H9 (cell line): ENCODE measurements around the gene HSD11B1. TPM values are rescaled to one million over a fixed set of nuclear protein-coding genes. Genes with fewer than 3 reads are reported as not detected.

Experiments
- DNase-seq: peaks from one replicate; pipeline ENCODE4 v3.0.0-alpha.2; 2017
- H2AFZ ChIP-seq: one replicate; pipeline ENCODE4 v1.6.1; 2013; ENCODE audit warnings: mild to moderate bottlenecking, low read length, control low read depth, moderate library complexity
- H2AK5ac ChIP-seq: 2 replicates; pipeline ENCODE4 v1.6.1; 2013; ENCODE audit warnings: low read length, control low read depth, mixed read lengths; ENCODE audit not compliant: insufficient read length
- H2BK120ac ChIP-seq: one replicate; pipeline ENCODE4 v1.6.1; 2013; ENCODE audit warnings: low read depth, mild to moderate bottlenecking, low read length, control low read depth, inconsistent platforms; ENCODE audit not compliant: poor library complexity, severe bottlenecking
- H2BK12ac ChIP-seq: 2 replicates; pipeline ENCODE4 v1.6.1; 2013; ENCODE audit warnings: low read length, control low read depth, mixed read lengths, low read depth; ENCODE audit not compliant: insufficient read length
- H2BK15ac ChIP-seq: 2 replicates; pipeline ENCODE4 v1.6.1; 2013; ENCODE audit warnings: low read depth, low read length, control low read depth
- H2BK20ac ChIP-seq: one replicate; pipeline ENCODE4 v1.6.1; 2013; ENCODE audit warnings: low read depth, mild to moderate bottlenecking, low read length, control low read depth, inconsistent platforms; ENCODE audit not compliant: poor library complexity, severe bottlenecking
- H2BK5ac ChIP-seq: 2 replicates; pipeline ENCODE4 v1.6.1; 2013; ENCODE audit warnings: low read length, control low read depth, mixed read lengths; ENCODE audit not compliant: insufficient read length
- H3K14ac ChIP-seq: 2 replicates; pipeline ENCODE4 v1.6.1; 2013; ENCODE audit warnings: low read length, control low read depth; ENCODE audit not compliant: insufficient read depth
- H3K18ac ChIP-seq: 2 replicates; pipeline ENCODE4 v1.6.1; 2013; ENCODE audit warnings: low read depth, mild to moderate bottlenecking, mixed read lengths, low read length, control low read depth; ENCODE audit not compliant: insufficient read length
- H3K23ac ChIP-seq: 2 replicates; pipeline ENCODE4 v1.6.1; 2013; ENCODE audit warnings: low read length, control low read depth, mixed read lengths, low read depth; ENCODE audit not compliant: insufficient read length
- H3K23me2 ChIP-seq: 2 replicates; pipeline ENCODE4 v1.6.1; 2013; ENCODE audit warnings: low read depth, mild to moderate bottlenecking, mixed read lengths, low read length, control low read depth; ENCODE audit not compliant: insufficient read length, poor library complexity, severe bottlenecking
- H3K27ac ChIP-seq: 2 replicates; pipeline ENCODE4 v1.5.1; 2013; ENCODE audit warnings: low read length, control low read depth, mixed read lengths, low read depth; ENCODE audit not compliant: insufficient read length
- H3K27me3 ChIP-seq: 2 replicates; pipeline ENCODE4 v1.6.1; 2013; ENCODE audit warnings: low read length, control low read depth, inconsistent platforms; ENCODE audit not compliant: insufficient read depth
- H3K4ac ChIP-seq: 2 replicates; pipeline ENCODE4 v1.6.1; 2013; ENCODE audit warnings: low read depth, mild to moderate bottlenecking, control low read depth, inconsistent platforms, low read length, moderate library complexity
- H3K4me1 ChIP-seq: 2 replicates; pipeline ENCODE4 v1.6.1; 2013; ENCODE audit warnings: low read length, control low read depth, inconsistent platforms; ENCODE audit not compliant: insufficient read depth
- H3K4me2 ChIP-seq: 2 replicates; pipeline ENCODE4 v1.6.1; 2013; ENCODE audit warnings: low read length, control low read depth, mixed read lengths; ENCODE audit not compliant: insufficient read length, insufficient read depth
- H3K56ac ChIP-seq: 2 replicates; pipeline ENCODE4 v1.6.1; 2013; ENCODE audit warnings: low read depth, mild to moderate bottlenecking, mixed read lengths, low read length, control low read depth; ENCODE audit not compliant: insufficient read length
- H3K79me1 ChIP-seq: 2 replicates; pipeline ENCODE4 v1.6.1; 2013; ENCODE audit warnings: low read depth, mild to moderate bottlenecking, moderate library complexity, low read length, control low read depth, inconsistent platforms; ENCODE audit not compliant: insufficient read depth, poor library complexity, severe bottlenecking
- H3K79me2 ChIP-seq: 2 replicates; pipeline ENCODE4 v1.6.1; 2013; ENCODE audit warnings: low read length, control low read depth, inconsistent platforms; ENCODE audit not compliant: insufficient read depth
- H3K9ac ChIP-seq: 2 replicates; pipeline ENCODE4 v1.6.1; 2013; ENCODE audit warnings: low read length, control low read depth, mixed read lengths; ENCODE audit not compliant: insufficient read length; ENCODE audit errors: extremely low read depth
- H3K9me3 ChIP-seq: one replicate; pipeline ENCODE4 v1.6.1; 2013; ENCODE audit warnings: low read depth, low read length, inconsistent platforms; ENCODE audit not compliant: control insufficient read depth
- H3T11ph ChIP-seq: one replicate; pipeline ENCODE4 v1.6.1; 2013; ENCODE audit warnings: mild to moderate bottlenecking, low read length, control low read depth, inconsistent platforms
- H4K20me1 ChIP-seq: one replicate; pipeline ENCODE4 v1.6.1; 2013; ENCODE audit not compliant: control insufficient read depth, insufficient read length, insufficient read depth
- H4K5ac ChIP-seq: 2 replicates; pipeline ENCODE4 v1.6.1; 2013; ENCODE audit warnings: low read depth, mild to moderate bottlenecking, mixed read lengths, low read length, control low read depth; ENCODE audit not compliant: insufficient read length
- H4K8ac ChIP-seq: replicated peaks from 2 replicates; pipeline ENCODE4 v1.6.1; 2013; ENCODE audit warnings: low read length, control low read depth, mixed read lengths, low read depth; ENCODE audit not compliant: insufficient read length
- H4K91ac ChIP-seq: 2 replicates; pipeline ENCODE4 v1.6.1; 2013; ENCODE audit warnings: low read depth, mild to moderate bottlenecking, moderate library complexity, mixed read lengths, low read length, control low read depth; ENCODE audit not compliant: insufficient read length
- H3K27ac Mint-ChIP-seq, 3 experiments: 2 replicates in 2 of 3; 3 replicates in 1 of 3; pipeline ENCODE4 v1.8.0; 2020 to 2021; ENCODE audit warnings: mixed read lengths in 3 of 3, mild to moderate bottlenecking in 1 of 3, moderate library complexity in 1 of 3
- H3K27me3 Mint-ChIP-seq: 2 replicates; pipeline ENCODE4 v1.8.0; 2021; ENCODE audit warnings: low read depth, mild to moderate bottlenecking, moderate library complexity, mixed read lengths
- H3K36me3 Mint-ChIP-seq, 3 experiments: 2 replicates in 2 of 3; 3 replicates in 1 of 3; pipeline ENCODE4 v1.8.0; 2020 to 2021; ENCODE audit warnings: low read depth in 3 of 3, mixed read lengths in 3 of 3; ENCODE audit not compliant: insufficient read depth in 1 of 3
- H3K4me1 Mint-ChIP-seq, 2 experiments: 2 replicates each; pipeline ENCODE4 v1.8.0; 2020; ENCODE audit warnings: mixed read lengths in 2 of 2
- H3K4me3 Mint-ChIP-seq, 2 experiments: 2 replicates in 1 of 2; 3 replicates in 1 of 2; pipeline ENCODE4 v1.8.0; 2020 to 2021; ENCODE audit warnings: mild to moderate bottlenecking in 2 of 2, mixed read lengths in 2 of 2, moderate library complexity in 1 of 2
- H3K9me3 Mint-ChIP-seq, 2 experiments: 2 replicates in 1 of 2; 3 replicates in 1 of 2; pipeline ENCODE4 v1.8.0; 2020; ENCODE audit warnings: mild to moderate bottlenecking in 2 of 2, mixed read lengths in 2 of 2, moderate library complexity in 1 of 2
- WGBS: extraction: QIAGEN DNeasy Blood & Tissue Kit; methylation state at CpG from one replicate; pipeline ENCODE4 v1.1.7; 2013; ENCODE audit warnings: missing lambda C conversion rate, low lambda C conversion rate, mixed read lengths; ENCODE audit not compliant: insufficient read length; ENCODE audit errors: extremely low coverage; 5-methylcytosine and 5-hydroxymethylcytosine counted together
- total RNA-seq: library from RNA; stranded (reverse); gene quantifications from 2 replicates; pipeline ENCODE4 v1.2.1, GENCODE V29; 2021
- TF ChIP-seq, protein P1 (sequence below): fragments of 200-600 bp; sonication (generic); conservative IDR thresholded peaks from 3 replicates; pipeline ENCODE4 v1.8.0; 2021; ENCODE audit warnings: antibody characterized with exemption, mild to moderate bottlenecking

HSD11B1 gene
- total RNA-seq, 1 experiment from 2014 or later, result not detected

DNA sequence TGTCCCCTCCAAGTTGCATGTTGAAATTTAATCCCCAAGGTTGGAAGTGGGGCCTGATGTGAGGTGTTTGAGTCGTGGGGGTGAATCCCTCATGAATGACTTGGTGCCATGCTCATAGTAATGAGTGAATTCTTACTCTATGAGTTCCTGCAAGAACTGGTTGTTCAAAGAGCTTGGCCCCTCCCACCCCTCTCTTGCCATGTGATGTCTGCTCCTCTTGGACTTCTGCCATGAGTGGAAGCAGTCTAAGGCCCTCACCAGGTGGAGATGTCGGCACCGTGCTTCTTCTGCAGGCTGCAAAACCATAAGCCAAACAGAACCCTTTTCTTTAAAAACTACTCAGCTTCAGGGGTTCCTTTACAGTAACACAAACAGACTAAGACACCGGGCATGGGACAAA lies 15.2 kb upstream of the HSD11B1 start:
- no peak overlapping the region for H3T11ph ChIP-seq
- TF ChIP-seq, protein P1, sequence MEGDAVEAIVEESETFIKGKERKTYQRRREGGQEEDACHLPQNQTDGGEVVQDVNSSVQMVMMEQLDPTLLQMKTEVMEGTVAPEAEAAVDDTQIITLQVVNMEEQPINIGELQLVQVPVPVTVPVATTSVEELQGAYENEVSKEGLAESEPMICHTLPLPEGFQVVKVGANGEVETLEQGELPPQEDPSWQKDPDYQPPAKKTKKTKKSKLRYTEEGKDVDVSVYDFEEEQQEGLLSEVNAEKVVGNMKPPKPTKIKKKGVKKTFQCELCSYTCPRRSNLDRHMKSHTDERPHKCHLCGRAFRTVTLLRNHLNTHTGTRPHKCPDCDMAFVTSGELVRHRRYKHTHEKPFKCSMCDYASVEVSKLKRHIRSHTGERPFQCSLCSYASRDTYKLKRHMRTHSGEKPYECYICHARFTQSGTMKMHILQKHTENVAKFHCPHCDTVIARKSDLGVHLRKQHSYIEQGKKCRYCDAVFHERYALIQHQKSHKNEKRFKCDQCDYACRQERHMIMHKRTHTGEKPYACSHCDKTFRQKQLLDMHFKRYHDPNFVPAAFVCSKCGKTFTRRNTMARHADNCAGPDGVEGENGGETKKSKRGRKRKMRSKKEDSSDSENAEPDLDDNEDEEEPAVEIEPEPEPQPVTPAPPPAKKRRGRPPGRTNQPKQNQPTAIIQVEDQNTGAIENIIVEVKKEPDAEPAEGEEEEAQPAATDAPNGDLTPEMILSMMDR, result no peak
- H3K4me2 ChIP-seq, result no peak overlapping the region
- no peak overlapping the region for H2BK12ac ChIP-seq
- H3K23me2 ChIP-seq, result no peaks in the 10 kb centered on the region
- no peaks in the 10 kb centered on the region for H3K9me3 ChIP-seq
- Mint-ChIP-seq H3K9me3 (no peaks in the 10 kb centered on the region), H3K4me1 (peaks cover 0 to 7% of the 10 kb centered on the region in 2 experiments; a peak in 2 of 4 replicates), H3K27me3 (peaks cover 14% of the 10 kb centered on the region), H3K4me3 (no peak overlapping the region), H3K27ac (no peak overlapping the region), H3K36me3 (no peaks in the 10 kb centered on the region)
- H3K9ac ChIP-seq, result no peak overlapping the region
- H2BK5ac ChIP-seq, result no peak overlapping the region
- DNase-seq, result no peak
- H4K91ac ChIP-seq, result no peak overlapping the region
- H4K8ac ChIP-seq, result no peak overlapping the region
- no peak overlapping the region for H3K14ac ChIP-seq
- no peak overlapping the region for H2BK20ac ChIP-seq
- H3K18ac ChIP-seq, result no peak overlapping the region
- H3K23ac ChIP-seq, result no peak overlapping the region
- H4K5ac ChIP-seq, result no peak overlapping the region
- no peak overlapping the region for H2BK15ac ChIP-seq
- H2BK120ac ChIP-seq, result no peak overlapping the region
- no peaks in the 10 kb centered on the region; the same call in 1 of the 2 replicates for H3K27me3 ChIP-seq
- no peak overlapping the region for H2AFZ ChIP-seq
- no peaks in the 10 kb centered on the region for H4K20me1 ChIP-seq
- H3K56ac ChIP-seq, result no peak overlapping the region
- H3K4ac ChIP-seq, result no peak overlapping the region
- no peaks in the 10 kb centered on the region for H3K79me2 ChIP-seq
- no peak overlapping the region for H2AK5ac ChIP-seq
- no peaks in the 10 kb centered on the region for H3K4me1 ChIP-seq
- no peaks in the 10 kb centered on the region for H3K79me1 ChIP-seq
- WGBS, result no CpG with 5 or more reads among the region's 4 CpGs
- H3K27ac ChIP-seq, result no peak overlapping the region
